ENCODE results near the gene NOD2. TPM values are rescaled to one million over a fixed set of nuclear protein-coding genes. Genes with fewer than 3 reads are reported as not detected.

NOD2 gene
- total and polyA plus RNA-seq, 12 donors: 0.13 to 4.9 (median 0.48) TPM

- H3K36me3 ChIP-seq: peaks cover 0 to 65% (median 0%) of the 10 kb centered on the region in 9 donors
- no peak for ATAC-seq
- intact Hi-C loops (cut with DNase I): loop anchor here in 2 of 10 donors (5.0 to 10.0 kb wide), 2 partner anchors 71 to 129 kb away; no protein-coding TSS in a partner anchor
- WGBS, 2 donors: 85 to 88% methylated on average over 23 of the region's 23 CpGs
- H3K4me3 ChIP-seq: no peak overlapping the region
- no peak for DNase-seq
- no peak for TF ChIP-seq CTCF (IDR thresholded peaks at IDR 0.05)
- peaks cover 0 to 30% (median 9%) of the 10 kb centered on the region in 11 donors for H3K9me3 ChIP-seq
- H3K27ac ChIP-seq: no peak overlapping the region
- H3K27me3 ChIP-seq: peaks cover 0 to 30% (median 23%) of the 10 kb centered on the region in 7 donors
- H3K4me1 ChIP-seq: peaks cover 0 to 17% (median 0%) of the 10 kb centered on the region in 9 donors
These were observed 17.5 kb upstream of the NOD2 start for GRCh38 chr16:50675686-50676610.

- ATAC-seq: no peak
- 70 to 75% methylated on average over 9 of the region's 9 CpGs for WGBS, 2 donors
- intact Hi-C loops (cut with DNase I): loop anchor here in 2 of 10 donors (5.0 to 10.0 kb wide), 2 partner anchors 71 to 128 kb away; no protein-coding TSS in a partner anchor
These were observed 16.7 kb upstream of the NOD2 start for GRCh38 chr16:50676684-50677225.

GRCh38 chr16:50677351-50677750 is 16.1 kb upstream of the NOD2 start:
- DNase-seq (no peak), ATAC-seq (no peak)
- Histone ChIP-seq H3K4me3 (no peak overlapping the region), H3K36me3 (peaks cover 0 to 53% (median 0%) of the 10 kb centered on the region in 9 donors), H3K27ac (no peak overlapping the region), H3K4me1 (peaks cover 0 to 28% (median 0%) of the 10 kb centered on the region in 9 donors), H3K9me3 (peaks cover 0 to 17% (median 0%) of the 10 kb centered on the region in 11 donors), H3K27me3 (peaks cover 0 to 30% (median 23%) of the 10 kb centered on the region in 7 donors)
- TF ChIP-seq CTCF (IDR thresholded peaks at IDR 0.05): peak in 4 of 9 donors; percentile 16 to 54 (median 25)
- intact Hi-C loops (cut with DNase I): loop anchor here in 2 of 10 donors (5.0 to 10.0 kb wide), 2 partner anchors 70 to 127 kb away; no protein-coding TSS in a partner anchor
- 69 to 73% methylated on average over 7 of the region's 7 CpGs for WGBS, 2 donors

More at GRCh38 chr16:50676684-50677225, 16.7 kb upstream of the NOD2 start:
- Histone ChIP-seq H3K4me3 (no peak overlapping the region), H3K36me3 (peaks cover 0 to 57% (median 0%) of the 10 kb centered on the region in 9 donors), H3K9me3 (peaks cover 0 to 22% (median 5%) of the 10 kb centered on the region in 11 donors), H3K27ac (no peak overlapping the region), H3K4me1 (peaks cover 0 to 22% (median 0%) of the 10 kb centered on the region in 9 donors), H3K27me3 (peaks cover 0 to 30% (median 23%) of the 10 kb centered on the region in 7 donors)
- no peak for DNase-seq
- TF ChIP-seq CTCF (IDR thresholded peaks at IDR 0.05): no peak

GRCh38 chr16:50678531-50678930 is 14.9 kb upstream of the NOD2 start:
- intact Hi-C loops (cut with DNase I): loop anchor here in 2 of 10 donors (5.0 to 10.0 kb wide), 2 partner anchors 69 to 126 kb away; no protein-coding TSS in a partner anchor
- Histone ChIP-seq H3K4me1 (peaks cover 0 to 40% (median 0%) of the 10 kb centered on the region in 9 donors), H3K27me3 (peaks cover 0 to 22% (median 14%) of the 10 kb centered on the region in 7 donors), H3K9me3 (peaks cover 0 to 6% (median 0%) of the 10 kb centered on the region in 11 donors), H3K27ac (no peak overlapping the region), H3K36me3 (peaks cover 0 to 41% (median 0%) of the 10 kb centered on the region in 9 donors), H3K4me3 (peak overlapping the region in 1 of 10 donors; percentile 68)
- DNase-seq (no peak), ATAC-seq (no peak)
- 61 to 62% methylated on average over 3 of the region's 3 CpGs for WGBS, 2 donors
- TF ChIP-seq CTCF (IDR thresholded peaks at IDR 0.05): no peak

Measured in heart right ventricle (tissue), 16 donors.